GM21515 (cell line): ENCODE data around the gene CBFA2T3.

Experiments
- ATAC-seq: cut with Tn5 transposase; IDR thresholded peaks from one replicate; pipeline ENCODE4 v1.9.1; 2021; ENCODE audit not compliant: unreplicated experiment

The CBFA2T3 gene

DNA sequence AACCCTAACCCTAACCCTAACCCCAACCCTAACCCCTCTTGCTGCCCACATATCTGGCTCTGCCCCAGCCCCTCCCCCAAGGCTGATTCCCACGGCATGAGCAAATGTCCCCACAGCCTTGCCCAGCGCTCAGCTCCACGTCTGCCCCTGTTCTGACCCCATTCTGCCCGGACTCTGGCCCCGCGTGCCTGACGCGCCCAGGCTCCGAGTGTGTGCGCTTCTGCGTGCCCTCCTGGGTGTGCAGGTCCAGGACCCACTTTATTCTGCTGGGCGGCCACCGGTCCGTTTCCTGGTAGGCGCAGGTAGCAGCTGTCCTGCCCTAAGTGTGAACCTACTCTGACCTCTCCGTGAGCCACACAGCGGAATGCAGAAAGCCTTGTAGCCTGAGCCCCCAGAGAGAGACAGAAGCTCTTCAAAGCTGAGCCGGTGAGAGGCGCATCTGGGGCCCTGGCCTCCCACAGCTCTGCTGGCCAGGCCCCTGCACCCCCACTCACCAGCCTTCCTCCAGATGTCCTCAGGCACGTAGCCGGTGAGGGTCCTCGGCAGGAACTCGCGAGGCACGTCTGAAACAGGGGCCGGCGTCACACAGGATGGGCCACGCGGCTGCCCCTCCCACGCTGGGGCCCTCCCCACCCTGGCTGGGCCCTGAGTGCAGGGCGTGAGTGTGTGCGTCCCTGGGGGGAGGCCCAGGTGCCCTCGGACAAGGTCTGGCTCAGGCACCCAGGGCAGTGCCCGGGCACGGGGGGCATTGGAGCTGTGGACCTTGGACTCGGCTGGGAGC is 96.6 kb downstream of the CBFA2T3 start:
- ATAC-seq = no peak

DNA sequence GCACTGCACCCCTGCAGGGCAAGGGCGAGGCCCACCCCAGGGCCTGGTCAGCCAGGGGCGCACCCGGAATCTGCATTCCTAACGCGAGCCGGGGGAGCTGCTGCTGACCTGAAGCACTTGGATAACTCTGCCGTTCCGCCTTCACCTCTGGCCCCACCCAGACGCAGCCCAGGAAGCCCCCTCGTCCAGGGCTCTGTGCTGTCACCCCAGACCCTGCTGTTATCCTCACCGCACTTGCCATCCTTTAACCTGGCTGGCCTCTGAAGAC is 97.3 kb downstream of the CBFA2T3 start:
- ATAC-seq = no peak

DNA sequence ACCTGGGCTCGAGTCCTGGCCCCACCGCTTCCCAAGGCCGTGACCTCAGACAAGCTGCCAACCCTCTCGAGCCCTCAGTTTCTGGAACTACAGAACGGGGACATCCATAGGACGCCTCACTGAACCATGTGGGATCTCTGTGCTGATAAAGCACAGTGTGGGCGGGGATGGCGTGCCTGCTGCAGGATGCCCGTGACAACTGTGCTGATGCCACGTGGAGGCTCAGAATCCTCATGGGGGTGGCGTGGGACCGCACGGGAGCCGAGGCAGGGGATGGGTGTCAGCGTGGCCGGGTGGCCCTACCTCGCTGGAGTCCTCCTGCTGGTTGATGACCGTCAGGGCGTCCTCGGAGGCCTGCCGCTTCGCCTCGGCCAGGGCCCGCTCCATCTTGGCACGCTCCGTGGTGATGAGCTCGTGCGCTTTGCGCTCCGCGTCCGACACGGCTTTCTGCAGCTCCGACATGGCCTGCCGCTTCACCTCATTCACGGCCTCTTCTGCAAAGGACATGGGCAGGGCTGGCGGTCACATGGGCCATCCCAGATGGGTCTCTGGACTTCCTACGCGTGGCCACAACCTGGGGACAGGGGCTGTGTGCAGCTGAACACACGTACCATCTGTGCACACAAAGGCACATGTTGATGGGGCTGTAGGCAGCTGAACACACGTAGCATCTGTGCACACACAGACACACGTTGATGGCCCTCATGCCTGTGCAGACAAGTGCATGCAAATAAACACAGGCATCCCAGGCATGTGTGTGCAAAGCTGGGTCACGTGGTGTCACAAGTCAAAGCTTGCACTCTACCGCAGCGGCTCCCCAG is 97.8 kb downstream of the CBFA2T3 start:
- no peak for ATAC-seq

DNA sequence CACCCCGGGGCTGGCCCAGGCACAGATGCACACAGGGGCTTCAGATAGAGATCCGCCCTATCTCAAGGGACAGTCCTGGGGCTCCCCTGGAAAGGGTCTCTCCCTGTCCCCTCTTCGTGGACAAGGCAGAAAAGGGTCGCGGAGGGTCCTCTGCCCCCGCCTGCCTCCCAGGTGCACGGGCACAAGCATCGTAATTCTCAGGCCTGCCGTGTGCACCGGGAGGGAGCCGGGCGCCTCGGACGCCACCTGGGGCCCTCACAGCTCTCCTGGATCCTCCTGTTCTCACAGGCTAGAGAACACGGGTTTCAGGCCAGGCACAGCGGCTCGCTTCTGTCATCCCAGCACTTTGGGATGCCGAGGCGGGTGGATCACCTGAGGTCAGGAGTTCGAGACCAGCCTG is 98.7 kb downstream of the CBFA2T3 start:
- no peak for ATAC-seq

DNA sequence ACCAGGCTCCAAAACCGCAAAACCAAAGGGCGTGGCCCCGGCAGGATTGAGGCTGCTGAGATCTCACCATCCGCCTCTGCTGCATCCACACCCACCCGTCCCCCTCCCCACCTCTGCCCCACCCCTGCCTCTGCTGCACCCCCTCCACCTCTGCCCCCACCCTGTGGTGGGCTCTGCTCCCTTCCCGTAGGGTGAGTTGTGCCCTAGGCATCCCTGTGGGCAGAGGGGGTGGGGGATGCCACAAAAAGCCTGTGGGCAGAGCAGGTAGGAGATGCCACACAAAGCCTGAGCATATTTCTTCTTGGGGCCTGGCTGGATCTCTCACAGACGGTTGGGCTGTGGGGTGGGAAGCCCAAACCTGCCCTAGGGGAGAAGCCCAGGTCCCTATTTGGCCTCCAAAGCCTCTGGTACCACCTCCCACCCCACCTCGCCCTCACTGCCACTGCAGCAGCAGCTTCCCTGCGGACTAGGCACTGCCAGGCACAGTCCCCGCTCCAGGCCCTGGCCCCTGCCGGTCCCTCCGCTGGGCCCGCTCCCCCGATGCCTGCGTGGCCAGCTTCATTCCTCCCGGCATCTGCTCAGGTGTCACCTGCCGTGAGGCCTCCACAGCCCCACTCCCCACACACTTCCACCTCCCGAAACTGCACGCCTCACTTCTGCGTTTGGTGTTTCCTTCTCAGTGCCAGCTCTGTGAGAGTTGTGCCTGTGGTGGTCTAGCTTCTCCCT is 99.3 kb downstream of the CBFA2T3 start:
- ATAC-seq = no peak

DNA sequence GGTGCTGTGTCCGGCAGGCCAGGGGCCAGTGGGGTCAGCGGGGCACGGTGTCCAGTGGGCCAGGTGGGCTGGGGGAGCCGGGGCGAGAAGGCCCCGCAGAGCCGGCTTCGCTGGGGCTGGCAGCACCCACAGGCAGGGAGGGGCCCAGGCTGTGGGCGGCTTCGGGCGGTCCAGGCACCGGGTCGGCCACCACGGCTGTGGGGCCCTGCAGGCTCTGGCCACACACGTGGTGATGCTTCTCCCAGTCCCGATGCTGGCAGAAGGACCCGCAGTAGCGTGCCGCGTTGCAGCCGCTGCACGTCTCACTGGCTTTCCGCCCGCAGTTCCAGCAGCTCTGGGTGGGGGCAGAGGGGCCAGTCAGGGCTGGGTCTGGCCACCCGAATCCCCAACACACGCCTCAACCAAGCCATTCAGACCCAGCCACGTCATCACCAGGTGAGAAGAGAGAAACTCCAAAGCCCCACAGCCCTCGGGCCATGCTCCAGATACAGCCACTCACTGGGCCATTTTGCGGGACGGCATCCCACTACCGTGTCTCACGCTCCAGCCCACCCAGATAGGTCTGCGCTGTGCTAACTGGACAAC is 100.0 kb downstream of the CBFA2T3 start:
- ATAC-seq = no peak

DNA sequence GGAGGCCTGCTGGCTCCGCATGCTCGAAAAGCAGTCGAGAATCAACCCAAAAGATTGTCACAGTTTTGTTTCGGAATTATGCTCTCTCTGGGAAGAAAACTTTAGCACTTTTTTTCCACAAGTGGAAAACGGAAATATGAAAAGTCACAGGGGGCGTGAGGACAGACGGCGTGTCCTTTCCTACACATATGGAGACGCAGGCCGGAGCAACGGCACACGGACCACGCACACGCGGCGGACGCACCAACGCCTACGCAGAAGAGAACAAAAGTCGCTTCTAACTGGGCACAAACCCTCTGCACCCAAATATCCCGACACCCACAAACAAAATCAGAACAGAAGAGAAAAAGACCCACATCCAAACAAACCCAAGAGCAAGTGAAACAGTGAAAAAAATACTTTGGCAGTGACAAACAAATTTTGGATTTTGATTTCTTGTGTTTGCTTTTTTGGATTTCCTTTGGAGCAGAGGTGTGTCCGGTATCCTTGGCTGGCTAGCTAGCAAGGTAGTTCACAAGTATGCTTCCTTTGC is 101.2 kb downstream of the CBFA2T3 start:
- no peak for ATAC-seq

DNA sequence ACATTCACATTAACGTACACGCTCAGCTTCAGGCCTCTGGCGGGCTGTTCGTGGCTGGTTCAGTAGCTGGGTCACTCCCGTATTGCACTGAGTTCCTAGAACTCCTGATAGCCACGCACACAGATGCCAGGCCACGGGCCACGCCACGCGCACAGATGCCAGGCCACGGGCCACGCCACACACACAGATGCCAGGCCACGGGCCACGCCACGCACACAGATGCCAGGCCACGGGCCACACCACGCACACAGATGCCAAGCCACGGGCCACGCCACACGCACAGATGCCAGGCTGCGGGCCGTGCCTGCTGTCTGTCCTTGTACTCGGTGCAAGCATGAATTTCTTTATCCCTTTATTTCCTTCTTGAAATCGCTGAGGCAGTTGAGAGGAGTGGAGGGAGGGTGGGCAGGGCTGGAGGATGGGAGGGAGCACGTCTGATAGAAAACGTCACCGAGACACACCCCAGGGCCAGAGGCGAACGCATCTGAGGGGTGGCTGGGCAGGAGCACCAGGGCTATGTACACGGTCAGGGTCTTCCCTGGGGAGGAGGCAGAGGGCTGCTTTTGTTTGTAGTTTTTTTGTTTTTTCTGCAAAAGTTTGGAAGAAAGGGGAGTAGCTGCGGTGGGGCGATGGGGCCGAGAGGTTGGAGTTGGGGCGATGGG is 101.9 kb downstream of the CBFA2T3 start:
- ATAC-seq = no peak

DNA sequence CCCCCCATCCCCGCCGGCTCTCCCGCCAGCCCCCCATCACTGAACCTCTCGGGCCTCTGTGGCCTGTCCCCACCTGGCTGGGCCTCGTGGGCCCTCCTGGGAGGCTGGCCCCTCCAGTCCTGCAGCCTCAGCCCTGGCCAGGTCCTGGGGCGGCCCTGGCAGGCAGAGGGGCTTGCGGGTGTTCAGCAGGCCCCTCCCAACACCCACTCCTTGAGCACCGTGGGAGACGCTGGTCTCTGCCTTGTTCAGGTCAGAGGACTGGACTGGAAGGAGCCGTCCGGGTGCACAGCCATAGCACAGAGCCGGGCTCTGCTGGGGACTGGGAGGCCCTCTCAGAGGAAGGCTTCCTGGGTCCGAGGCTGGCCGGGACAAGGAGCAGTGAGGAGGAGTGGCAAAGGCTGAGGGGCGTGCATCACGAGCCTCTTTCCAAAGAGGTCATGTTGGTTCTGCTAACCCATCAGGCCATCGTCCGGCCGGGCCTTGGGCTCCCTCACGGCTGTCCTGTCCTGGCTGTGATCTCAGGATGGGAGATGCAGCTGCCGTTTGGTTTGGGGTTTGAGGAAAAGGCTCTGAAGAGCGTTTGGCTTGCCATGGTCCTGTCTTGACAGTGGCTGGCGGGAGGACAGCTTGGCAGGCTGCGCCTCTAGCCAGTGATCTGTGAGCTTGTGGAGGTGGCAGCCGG is 104.2 kb downstream of the CBFA2T3 start:
- ATAC-seq = no peak

DNA sequence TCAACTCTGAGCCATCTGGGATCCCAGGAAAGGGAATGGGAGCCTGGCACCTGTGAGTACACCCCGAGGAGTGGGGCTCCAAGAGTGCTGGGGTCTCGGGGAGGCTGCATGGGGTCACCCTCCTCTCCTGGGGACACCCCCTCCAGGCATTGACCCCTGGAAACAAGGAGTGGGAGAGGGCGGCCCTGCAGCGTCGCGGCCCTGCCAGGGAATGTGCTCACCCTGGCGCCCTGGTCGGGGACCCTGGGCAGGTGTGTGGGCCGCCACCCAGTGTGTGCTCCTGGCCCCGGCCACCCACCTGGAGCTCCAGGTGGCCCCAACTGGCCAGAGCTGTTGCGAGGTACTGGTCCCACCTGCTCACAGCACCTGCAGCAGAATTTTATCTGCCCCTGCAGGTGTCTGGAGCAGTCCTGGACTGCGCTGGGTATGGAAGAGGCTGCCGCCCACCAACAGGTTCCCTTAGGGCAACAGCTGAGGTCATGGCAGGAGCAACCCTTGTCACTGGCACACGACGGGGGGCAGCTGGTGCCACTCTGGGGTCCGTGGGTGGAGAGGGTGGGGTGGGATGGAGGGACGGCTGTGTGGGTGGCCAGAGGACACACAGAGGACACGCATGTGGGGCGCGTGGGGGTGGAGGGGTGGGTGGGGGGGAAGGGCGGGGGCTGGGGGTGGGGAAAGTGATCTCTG is 105.1 kb downstream of the CBFA2T3 start:
- no peak for ATAC-seq

DNA sequence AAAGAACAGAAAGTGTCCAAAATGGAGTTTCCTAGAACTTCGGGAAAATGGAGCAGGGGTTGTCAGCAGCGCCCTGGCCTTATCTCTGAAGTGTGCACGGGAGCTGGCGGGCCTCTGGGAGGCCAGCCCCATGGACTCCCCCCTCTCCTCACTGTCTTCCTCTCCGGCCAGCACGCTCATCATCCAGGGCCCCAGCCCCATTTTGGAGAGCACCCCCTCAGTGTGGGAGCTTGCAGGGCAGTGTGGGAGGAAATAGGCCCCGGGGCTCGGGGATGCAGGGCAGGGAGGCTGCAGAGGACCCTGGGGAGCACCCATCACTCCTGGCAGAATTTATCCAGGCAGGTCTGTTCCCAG is 105.7 kb downstream of the CBFA2T3 start:
- no peak for ATAC-seq

DNA sequence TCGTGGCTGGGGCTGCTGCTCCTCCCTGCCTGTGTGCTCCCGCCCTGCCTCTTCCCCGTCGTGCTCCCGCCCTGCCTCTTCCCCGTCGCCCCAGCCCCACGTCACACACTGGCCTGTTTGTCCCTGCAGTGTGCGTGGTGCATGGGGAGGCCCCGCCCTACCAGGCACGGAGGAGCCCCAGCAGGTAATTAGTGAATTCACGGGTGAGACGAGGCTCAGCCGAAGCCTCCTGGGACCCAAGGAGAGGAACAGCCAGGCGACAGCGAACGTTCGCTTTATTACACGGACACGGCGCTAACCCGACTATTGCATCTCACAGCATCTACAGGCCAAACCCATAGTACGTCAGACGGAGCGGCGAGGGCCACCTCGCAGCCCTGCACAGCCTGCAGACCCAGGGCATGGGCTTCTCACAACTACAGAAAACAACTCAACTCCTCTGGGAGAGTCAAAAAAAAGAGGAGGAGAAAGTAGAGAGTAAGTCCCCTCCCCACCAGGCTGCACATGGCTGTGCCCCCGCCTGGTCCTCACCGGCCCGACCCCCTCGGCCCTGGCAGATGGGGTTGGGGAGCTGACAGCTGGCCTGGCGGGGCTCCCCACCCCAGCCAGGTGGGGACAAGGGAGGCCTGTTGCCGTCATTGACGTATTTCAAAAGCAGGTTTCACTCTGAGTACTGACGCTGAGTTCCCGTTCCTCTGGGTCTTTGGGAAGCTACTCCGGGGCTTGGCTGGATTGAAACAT is 106.2 kb downstream of the CBFA2T3 start:
- no peak for ATAC-seq

DNA sequence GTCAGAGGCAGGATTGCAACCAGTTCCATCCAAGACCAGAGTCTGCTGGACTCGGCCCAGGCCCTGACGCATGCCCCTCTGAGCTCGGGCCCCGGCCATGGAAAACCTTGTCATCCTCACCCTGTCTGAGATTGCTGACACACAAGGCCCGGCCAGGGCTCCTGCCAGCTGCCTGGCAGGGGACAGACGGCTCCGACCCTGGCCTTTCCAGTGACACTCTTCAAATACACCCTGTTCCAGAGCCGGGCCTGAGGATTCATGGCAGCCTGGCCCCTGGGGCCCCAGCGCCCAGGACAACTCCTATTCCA is 107.4 kb downstream of the CBFA2T3 start:
- no peak for ATAC-seq

DNA sequence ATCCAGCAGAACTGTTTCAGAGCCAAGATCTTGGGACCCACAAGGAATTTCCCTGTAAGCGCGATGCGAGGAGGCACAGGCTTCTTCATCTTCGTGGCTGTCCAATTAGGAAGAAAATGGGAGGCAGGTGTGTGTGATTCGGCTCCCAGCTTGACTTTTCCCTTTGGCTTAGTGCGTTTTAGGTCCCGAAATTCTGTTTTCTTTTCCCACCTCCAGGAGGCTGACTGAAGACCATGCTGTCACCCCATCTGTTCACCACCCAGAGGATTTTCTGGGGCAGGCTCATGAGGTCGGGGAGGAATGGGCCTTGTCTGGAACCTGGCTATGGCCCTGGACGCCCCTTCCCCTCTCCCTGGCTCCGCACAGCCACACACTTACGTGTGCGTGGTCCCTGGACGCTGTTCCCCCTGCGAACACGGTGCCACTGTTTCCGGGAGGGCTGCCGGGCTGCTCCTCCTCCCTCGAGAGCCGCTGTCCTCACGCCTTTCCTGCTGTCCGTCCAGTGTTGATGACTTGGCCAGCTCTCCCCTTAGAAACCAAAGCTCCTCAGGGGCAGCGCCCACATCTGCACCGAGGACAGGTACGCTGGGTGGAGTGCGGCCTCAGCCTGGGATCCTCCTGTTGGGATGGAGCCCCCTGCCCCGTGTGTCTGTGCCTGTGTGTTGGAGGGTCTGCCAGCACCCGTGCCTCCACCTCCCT is 107.9 kb downstream of the CBFA2T3 start:
- no peak for ATAC-seq

DNA sequence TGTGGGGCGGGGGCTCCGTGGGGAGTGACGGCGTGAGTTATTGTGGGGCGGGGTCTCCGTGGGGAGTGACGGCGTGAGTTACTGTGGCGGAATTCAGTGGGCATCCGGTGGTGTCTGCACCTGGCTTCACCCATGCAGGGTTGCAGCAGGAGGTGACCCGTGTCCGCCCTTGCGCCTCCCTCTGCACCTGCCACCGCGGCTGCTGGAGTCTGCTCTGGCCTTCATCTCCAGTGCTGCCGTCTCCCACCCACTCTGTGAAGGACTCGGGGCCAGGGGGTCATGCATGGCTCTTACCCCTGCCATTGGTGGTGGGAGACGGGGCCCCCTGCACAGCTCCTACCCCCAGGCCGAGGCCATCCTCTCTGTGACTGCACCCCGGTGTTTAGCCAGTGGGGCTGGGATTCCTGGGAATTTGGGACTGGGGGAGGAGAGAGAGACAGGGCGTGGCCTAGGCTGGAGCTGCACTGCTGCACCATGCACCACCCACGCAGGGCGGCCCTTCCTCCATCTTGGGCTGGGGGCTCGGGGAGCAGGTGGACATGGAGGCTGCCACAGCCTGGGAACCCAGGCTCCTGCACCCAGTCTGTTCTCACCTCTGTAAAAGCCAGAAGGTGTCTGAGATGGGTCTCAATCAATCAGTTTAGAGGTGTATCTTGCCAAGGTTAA is 109.3 kb downstream of the CBFA2T3 start:
- ATAC-seq = no peak

DNA sequence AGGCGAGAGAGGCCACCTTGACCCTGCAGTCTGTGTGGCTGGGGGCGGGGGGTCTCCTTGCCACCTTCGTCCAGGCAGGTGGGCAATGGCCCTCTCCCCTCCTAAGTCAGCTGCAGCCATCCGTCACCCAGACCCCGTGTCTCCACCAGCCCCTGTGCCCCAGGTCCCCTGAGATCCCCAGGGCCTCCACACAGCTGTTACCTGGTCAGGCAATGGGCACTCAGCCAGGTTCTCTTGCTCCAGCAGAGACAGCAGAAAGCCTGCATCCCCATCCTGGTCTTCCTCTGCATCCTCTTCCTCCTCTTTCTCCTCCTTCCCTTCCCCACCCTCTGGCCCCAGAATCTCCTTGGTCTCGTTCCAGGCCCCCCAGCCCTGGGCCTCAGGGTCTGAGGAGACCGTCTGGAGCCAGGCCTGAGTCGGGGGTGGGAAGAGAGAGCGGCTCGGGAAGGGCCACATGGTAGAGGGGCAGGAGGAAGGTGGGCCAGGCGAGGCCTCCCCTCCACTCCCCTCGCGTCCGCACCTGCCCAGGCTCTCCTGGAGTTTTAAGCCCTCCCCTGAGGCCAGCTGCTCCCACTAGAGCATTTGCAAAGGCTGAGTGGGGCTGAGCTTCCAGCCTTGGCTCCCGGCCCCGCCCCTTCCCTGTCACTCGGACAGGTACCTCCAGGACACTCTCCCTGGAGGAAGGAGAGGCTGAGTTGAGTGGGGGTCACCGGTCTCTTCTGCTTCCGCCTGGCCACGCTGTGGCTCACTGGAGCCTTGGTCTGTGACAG is 110.7 kb downstream of the CBFA2T3 start, which contains the start of gene PABPN1L:
PABPN1L (minus strand) TSS at position 510 of the 770 bp plus-strand sequence; CDS start at position 456, 54 bp downstream.
- no peak for ATAC-seq

DNA sequence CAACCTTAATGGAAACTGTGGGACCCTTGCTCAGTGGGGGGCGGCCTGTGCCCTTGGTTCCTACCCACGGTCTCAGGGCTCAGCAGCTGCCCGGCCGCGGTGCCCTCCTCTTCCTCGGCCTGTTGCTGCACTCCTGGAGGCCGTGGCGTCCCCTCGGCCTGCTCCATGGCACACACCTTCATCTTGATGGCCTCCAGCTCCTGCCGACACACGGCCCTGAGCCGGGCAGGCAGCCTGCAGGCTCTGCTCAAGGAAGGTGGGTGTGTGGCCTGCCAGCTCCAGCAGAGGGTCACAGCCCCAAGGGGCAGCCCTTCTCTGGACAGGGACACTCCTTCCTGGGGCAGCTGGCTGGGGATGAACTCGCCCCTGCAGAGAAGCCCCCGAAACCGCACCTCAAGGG is 111.3 kb downstream of the CBFA2T3 start:
- ATAC-seq = no peak
